Esophagus squamous epithelium (tissue), 5 donors: ENCODE results near the gene NGLY1. TPM values are rescaled to one million over a fixed set of nuclear protein-coding genes. Genes with fewer than 3 reads are reported as not detected.
A peak's percentile ranks its signal among the peaks of the same experiment; 100 is the strongest.

Source experiments
- DNase-seq: peaks from one replicate; lab custom pipeline; 2025; lab: John Stamatoyannopoulos, UW
- H3K27ac ChIP-seq, 4 donors: fragments of 200-600 bp; sonication (generic); one replicate each; pipeline ENCODE4 v1.5.1; 2016 to 2019; ENCODE audit warnings: mild to moderate bottlenecking in 1 of 4
- H3K27me3 ChIP-seq, 4 donors: fragments of 200-600 bp; sonication (generic); 1 replicate in 3 of 4; 2 replicates in 1 of 4; pipeline versions ENCODE4 v1.5.1 to v1.6.0; 2017 to 2021; ENCODE audit warnings: antibody characterized with exemption in 1 of 4
- H3K36me3 ChIP-seq, 3 donors: fragments of 200-600 bp; sonication (generic); one replicate each; pipeline ENCODE4 v1.5.1; 2016 to 2019
- H3K4me1 ChIP-seq, 3 donors: fragments of 200-600 bp; sonication (generic); one replicate each; pipeline ENCODE4 v1.5.1; 2017 to 2019
- H3K4me3 ChIP-seq, 4 donors: fragments of 200-600 bp; sonication (generic); 1 replicate in 3 of 4; 2 replicates in 1 of 4; pipeline ENCODE4 v1.5.1; 2016 to 2019; ENCODE audit warnings: mild to moderate bottlenecking in 2 of 4, moderate library complexity in 1 of 4
- H3K9me3 ChIP-seq, 3 donors: fragments of 200-600 bp; sonication (generic); one replicate each; pipeline ENCODE4 v1.5.1; 2016 to 2019
- CTCF ChIP-seq, 6 experiments: fragments of 450-650 bp in 4 of 6; fragments of 200-600 bp in 2 of 6; sonication (generic) in 2 of 6; IDR thresholded peaks; one replicate each; pipeline ENCODE4 v1.5.1; 2016 to 2019; ENCODE audit warnings: antibody characterized with exemption in 6 of 6, mild to moderate bottlenecking in 4 of 6, moderate library complexity in 4 of 6
- POLR2A ChIP-seq, 4 donors: fragments of 450-650 bp; IDR thresholded peaks; one replicate each; pipeline ENCODE4 v1.6.1; 2017; ENCODE audit warnings: antibody characterized with exemption in 4 of 4, mild to moderate bottlenecking in 4 of 4, moderate library complexity in 3 of 4
- WGBS, 2 donors: methylation state at CpG; one replicate each; pipeline ENCODE4 v1.1.5; 2018; 5-methylcytosine and 5-hydroxymethylcytosine counted together
- intact Hi-C: fragments of 100-400 bp; cut with DNase I; formaldehyde crosslinking; loops from one replicate; pipeline ENCODE4 v1.15.0; 2022
- total RNA-seq, 4 donors: library from RNA; depleted of rRNA; stranded (reverse); fragments of >200 nt; gene quantifications; one replicate each; pipeline ENCODE4 v1.1.0, GENCODE V29; 2016
- donor health status: DM: yes; HTN: yes; CAD: no.

The NGLY1 gene
- total RNA-seq, 4 donors from 2014 or later: 21.3 to 33.8 (median 30.1) TPM

- no peaks in the 10 kb centered on the region for H3K27me3 ChIP-seq
- WGBS, 2 donors: 42 to 46% methylated on average over 2 of the region's 2 CpGs
- H3K4me3 ChIP-seq: no peak overlapping the region
- DNase-seq: no peak
- peak overlapping the region in 2 of 4 donors; percentile 55 to 60 for H3K27ac ChIP-seq
- H3K9me3 ChIP-seq: no peaks in the 10 kb centered on the region
- intact Hi-C loops: no loop called here
- peaks cover 0 to 33% (median 14%) of the 10 kb centered on the region in 3 donors for H3K4me1 ChIP-seq
- H3K36me3 ChIP-seq: no peaks in the 10 kb centered on the region
- TF ChIP-seq CTCF (IDR thresholded peaks at IDR 0.05): no peak
- no peak for TF ChIP-seq POLR2A (IDR thresholded peaks at IDR 0.05)
These were observed 92.3 kb downstream of the NGLY1 start for GRCh38 chr3:25690768-25691533.

GRCh38 chr3:25689226-25689625, 94.0 kb downstream of the NGLY1 start:
- intact Hi-C loops: no loop called here
- Histone ChIP-seq H3K27ac (no peak overlapping the region), H3K4me1 (peaks cover 0 to 33% (median 14%) of the 10 kb centered on the region in 3 donors), H3K4me3 (no peak overlapping the region), H3K9me3 (no peaks in the 10 kb centered on the region), H3K27me3 (no peaks in the 10 kb centered on the region), H3K36me3 (no peaks in the 10 kb centered on the region)
- 55 to 63% methylated on average over 3 of the region's 3 CpGs for WGBS, 2 donors
- TF ChIP-seq CTCF (IDR thresholded peaks at IDR 0.05) (no peak), POLR2A (IDR thresholded peaks at IDR 0.05) (no peak)
- DNase-seq: no peak

- Histone ChIP-seq H3K27ac (no peak overlapping the region), H3K27me3 (no peaks in the 10 kb centered on the region), H3K36me3 (no peaks in the 10 kb centered on the region), H3K9me3 (no peaks in the 10 kb centered on the region), H3K4me3 (no peak overlapping the region), H3K4me1 (peaks cover 0 to 33% (median 14%) of the 10 kb centered on the region in 3 donors)
- DNase-seq: no peak
- intact Hi-C loops: no loop called here
- TF ChIP-seq CTCF (IDR thresholded peaks at IDR 0.05): no peak
- TF ChIP-seq POLR2A (IDR thresholded peaks at IDR 0.05): no peak
- WGBS, 2 donors: 100% methylated on average over 1 of the region's 1 CpG
These were observed 95.5 kb downstream of the NGLY1 start for GRCh38 chr3:25687742-25688141.

- peaks cover 0 to 24% (median 13%) of the 10 kb centered on the region in 3 donors for H3K4me1 ChIP-seq
- TF ChIP-seq CTCF (IDR thresholded peaks at IDR 0.05): no peak
- no peak for TF ChIP-seq POLR2A (IDR thresholded peaks at IDR 0.05)
- intact Hi-C loops: no loop called here
These were observed 96.5 kb downstream of the NGLY1 start for GRCh38 chr3:25686766-25687165.

GRCh38 chr3:25683882-25684281, 99.4 kb downstream of the NGLY1 start:
- H3K36me3 ChIP-seq: no peaks in the 10 kb centered on the region
- WGBS, 2 donors: 81 to 87% methylated on average over 2 of the region's 2 CpGs
- no peaks in the 10 kb centered on the region for H3K9me3 ChIP-seq
- TF ChIP-seq POLR2A (IDR thresholded peaks at IDR 0.05): no peak
- TF ChIP-seq CTCF (IDR thresholded peaks at IDR 0.05): no peak
- no peak for DNase-seq
- intact Hi-C loops: no loop called here
- H3K4me1 ChIP-seq: no peaks in the 10 kb centered on the region
- no peaks in the 10 kb centered on the region for H3K27me3 ChIP-seq
- no peak overlapping the region for H3K27ac ChIP-seq
- no peak overlapping the region for H3K4me3 ChIP-seq

More at GRCh38 chr3:25686766-25687165, 96.5 kb downstream of the NGLY1 start:
- WGBS, 2 donors: 94 to 95% methylated on average over 16 to 21 of the region's 23 CpGs
- H3K9me3 ChIP-seq: no peaks in the 10 kb centered on the region
- no peaks in the 10 kb centered on the region for H3K36me3 ChIP-seq
- H3K4me3 ChIP-seq: no peak overlapping the region
- no peak overlapping the region for H3K27ac ChIP-seq
- DNase-seq: no peak
- H3K27me3 ChIP-seq: no peaks in the 10 kb centered on the region
